GM18499 (cell line): Measurements from ENCODE around the gene DAAM2.

Experiments
- ATAC-seq: cut with Tn5 transposase; IDR thresholded peaks from one replicate; pipeline ENCODE4 v1.9.1; 2021; ENCODE audit warnings: moderate number of reproducible peaks; ENCODE audit not compliant: insufficient read depth, unreplicated experiment

Gene DAAM2

GRCh38 chr6:39942903-39943580 lies 150.9 kb downstream of the DAAM2 start:
- ATAC-seq, result no peak

- no peak for ATAC-seq
These were observed 153.4 kb downstream of the DAAM2 start for GRCh38 chr6:39945626-39946025.

- no peak for ATAC-seq
These were observed 155.5 kb downstream of the DAAM2 start for GRCh38 chr6:39947611-39948068.

- no peak for ATAC-seq
These were observed 156.1 kb downstream of the DAAM2 start for GRCh38 chr6:39948199-39948791.

GRCh38 chr6:39950125-39950720 lies 158.0 kb downstream of the DAAM2 start:
- ATAC-seq, result no peak

GRCh38 chr6:39951191-39951590 lies 159.0 kb downstream of the DAAM2 start:
- ATAC-seq, result no peak

GRCh38 chr6:39951716-39952115 lies 159.5 kb downstream of the DAAM2 start:
- no peak for ATAC-seq

- ATAC-seq, result no peak
These were observed 160.0 kb downstream of the DAAM2 start for GRCh38 chr6:39952167-39952566.

GRCh38 chr6:39953076-39953618 lies 161.0 kb downstream of the DAAM2 start:
- no peak for ATAC-seq
